CD4-positive, alpha-beta T cell (primary cell): ENCODE results near the gene ITGA6. TPM values are rescaled to one million over a fixed set of nuclear protein-coding genes. Genes with fewer than 3 reads are reported as not detected.

Experiments
- ATAC-seq: fragments of 200-7000 bp; cut with Tn5 transposase; one replicate; pipeline ENCODE4 v1.10.0; 2022; ENCODE audit warnings: mild to moderate bottlenecking; ENCODE audit not compliant: poor library complexity
- CTCF ChIA-PET: fragments of 350-600 bp; sonication (Branson Sonifier 250); formaldehyde crosslinking; loops from one replicate; lab custom pipeline; 2021; ENCODE audit warnings: antibody characterized with exemption, inconsistent platforms; lab: Charles Lee
- POLR2A ChIA-PET: fragments of 350-600 bp; sonication (Branson Sonifier 250); formaldehyde crosslinking; loops from one replicate; lab custom pipeline; 2021; ENCODE audit warnings: antibody characterized with exemption, inconsistent platforms; lab: Charles Lee
- DNase-seq, 14 experiments: peaks; one replicate each; pipeline ENCODE4 v3.0.0-alpha.2; 2013 to 2020; ENCODE audit warnings: mixed read lengths in 2 of 14
- H3K27ac ChIP-seq, 2 donors: one replicate each; pipeline versions ENCODE4 v1.5.1 to v1.7.0; 2013; ENCODE audit warnings: low read length in 2 of 2, low read depth in 1 of 2, mild to moderate bottlenecking in 1 of 2
- H3K27me3 ChIP-seq, 2 experiments: 1 replicate in 1 of 2; 2 replicates in 1 of 2; pipeline versions ENCODE4 v1.6.1 to v1.7.0; 2013; ENCODE audit warnings: low read length in 2 of 2, control low read depth in 1 of 2, mild to moderate bottlenecking in 1 of 2, moderate library complexity in 1 of 2; ENCODE audit not compliant: insufficient read depth in 2 of 2, control insufficient read depth in 1 of 2
- H3K36me3 ChIP-seq: one replicate; pipeline ENCODE4 v1.6.1; 2013; ENCODE audit warnings: low read length, control low read depth; ENCODE audit not compliant: insufficient read depth
- H3K4me1 ChIP-seq: one replicate; pipeline ENCODE4 v1.6.1; 2013; ENCODE audit warnings: low read length, control low read depth; ENCODE audit not compliant: insufficient read depth
- H3K4me3 ChIP-seq: one replicate; pipeline ENCODE4 v1.5.1; 2013; ENCODE audit warnings: mild to moderate bottlenecking, low read length, moderate library complexity
- H3K9me3 ChIP-seq, 2 experiments: 1 replicate in 1 of 2; 2 replicates in 1 of 2; pipeline versions ENCODE4 v1.6.1 to v1.7.0; 2013; ENCODE audit warnings: low read length in 2 of 2, mild to moderate bottlenecking in 2 of 2, control low read depth in 1 of 2, moderate library complexity in 1 of 2; ENCODE audit not compliant: control insufficient read depth in 1 of 2, insufficient read depth in 1 of 2
- H3K27ac Mint-ChIP-seq: one replicate; pipeline ENCODE4 v1.8.0; 2020; ENCODE audit warnings: mixed read lengths
- H3K27me3 Mint-ChIP-seq: one replicate; pipeline ENCODE4 v1.8.0; 2021; ENCODE audit warnings: mixed read lengths
- H3K36me3 Mint-ChIP-seq: one replicate; pipeline ENCODE4 v1.8.0; 2021; ENCODE audit warnings: low read depth, mixed read lengths
- H3K4me1 Mint-ChIP-seq: one replicate; pipeline ENCODE4 v1.8.0; 2021; ENCODE audit warnings: low read depth, mixed read lengths
- H3K4me3 Mint-ChIP-seq: one replicate; pipeline ENCODE4 v1.8.0; 2020; ENCODE audit warnings: mild to moderate bottlenecking, mixed read lengths
- H3K9me3 Mint-ChIP-seq: one replicate; pipeline ENCODE4 v1.8.0; 2020; ENCODE audit warnings: mixed read lengths
- CTCF ChIP-seq: fragments of 200-600 bp; IDR thresholded peaks from one replicate; pipeline ENCODE4 v1.8.0; 2022; ENCODE audit warnings: antibody characterized with exemption, mild to moderate bottlenecking
- intact Hi-C, 2 experiments: fragments of 100-400 bp; cut with DNase I in 1 of 2; cut with micrococcal nuclease in 1 of 2; formaldehyde crosslinking; loops; one replicate each; pipeline versions ENCODE4 v1.15.1 to v1.9.0; 2023 to 2025; cut with DNase I, micrococcal nuclease
- total RNA-seq, 174 experiments: library from RNA in 2 of 174; stranded (reverse) in 2 of 174; gene quantifications; one replicate each; pipeline ENCODE4 v1.2.3 and lab custom pipeline; 2021 to 2026

Gene ITGA6
- total RNA-seq, 2 experiments from 2014 or later: 53.5 to 58.0 TPM

DNA sequence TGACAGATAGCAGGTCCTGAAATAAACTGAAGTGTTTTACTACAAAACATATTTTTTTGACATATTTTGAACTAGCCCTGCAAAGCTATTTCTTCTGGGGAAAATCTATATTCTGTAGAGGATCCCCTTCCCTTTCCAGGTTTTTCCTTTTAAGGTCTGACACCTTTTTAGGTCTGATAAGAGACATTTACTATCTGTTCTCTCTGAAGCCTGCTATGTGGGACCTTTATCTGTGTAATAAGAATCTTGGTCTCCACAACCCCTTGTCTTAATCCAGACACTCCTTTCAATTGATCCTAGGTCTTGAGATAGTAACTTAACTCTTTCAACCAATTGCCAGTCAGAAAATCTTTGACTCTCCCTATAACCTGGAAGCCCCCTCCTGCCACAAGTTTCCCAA lies 123.0 kb downstream of the ITGA6 start:
- Mint-ChIP-seq H3K27ac (no peak overlapping the region), H3K4me1 (peaks cover 46% of the 10 kb centered on the region), H3K9me3 (no peaks in the 10 kb centered on the region), H3K36me3 (peaks cover 10% of the 10 kb centered on the region), H3K27me3 (no peaks in the 10 kb centered on the region), H3K4me3 (peak overlapping the region; percentile 52)
- peaks cover 15% of the 10 kb centered on the region for H3K4me1 ChIP-seq
- no peak overlapping the region for H3K4me3 ChIP-seq
- peaks cover 0 to 6% of the 10 kb centered on the region in 2 experiments for H3K9me3 ChIP-seq
- no peaks in the 10 kb centered on the region for H3K36me3 ChIP-seq
- ATAC-seq (no peak), DNase-seq (no peak)
- H3K27me3 ChIP-seq: no peaks in the 10 kb centered on the region
- POLR2A ChIA-PET: interaction anchor here (2.0 to 2.5 kb wide), 2 partner anchors 43 to 55 kb away, joined by 6 to 7 read pairs; no protein-coding TSS in a partner anchor
- no peak overlapping the region for H3K27ac ChIP-seq
- intact Hi-C loops: loop anchor here in 1 of 2 experiments (5.0 to 10.0 kb wide), 8 partner anchors 123 to 1704 kb away; partner anchors contain the start of genes DCAF17, DYNC1I2, GORASP2 and ITGA6
- TF ChIP-seq CTCF: no peak
- CTCF ChIA-PET: no interaction called here

DNA sequence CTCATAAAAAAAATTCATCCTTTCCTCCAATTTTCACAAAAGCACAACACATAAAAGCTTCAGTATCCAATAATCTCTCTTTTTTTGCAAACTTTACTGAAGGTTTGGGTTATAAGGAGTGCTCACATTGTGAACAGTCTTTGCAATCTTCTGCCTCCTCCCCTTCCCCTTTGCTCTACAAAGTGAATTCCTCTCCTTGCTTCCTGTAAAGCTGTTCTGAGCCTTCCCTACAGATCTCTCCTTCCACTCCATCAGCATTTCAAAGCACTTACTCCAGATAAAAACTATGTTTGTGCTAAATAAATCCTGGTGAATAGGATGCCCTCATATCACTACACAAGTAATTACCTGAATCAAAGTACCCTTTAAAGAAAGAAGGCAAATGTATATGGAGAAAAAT lies 123.9 kb downstream of the ITGA6 start:
- no peak overlapping the region for H3K27ac ChIP-seq
- Mint-ChIP-seq H3K9me3 (no peaks in the 10 kb centered on the region), H3K36me3 (peaks cover 12% of the 10 kb centered on the region), H3K4me1 (peaks cover 47% of the 10 kb centered on the region), H3K4me3 (peak overlapping the region; percentile 26), H3K27me3 (no peaks in the 10 kb centered on the region), H3K27ac (no peak overlapping the region)
- H3K4me1 ChIP-seq: peaks cover 16% of the 10 kb centered on the region
- H3K27me3 ChIP-seq: no peaks in the 10 kb centered on the region
- peaks cover 0 to 6% of the 10 kb centered on the region in 2 experiments for H3K9me3 ChIP-seq
- TF ChIP-seq CTCF: no peak
- DNase-seq (no peak), ATAC-seq (no peak)
- intact Hi-C loops: loop anchor here in 1 of 2 experiments (5.0 to 10.0 kb wide), 8 partner anchors 124 to 1704 kb away; partner anchors contain the start of genes DCAF17, DYNC1I2, GORASP2 and ITGA6
- no peaks in the 10 kb centered on the region for H3K36me3 ChIP-seq
- POLR2A ChIA-PET: interaction anchor here (1.9 kb wide), 1 partner anchor 56 kb away, joined by 5 read pairs; no protein-coding TSS in a partner anchor
- CTCF ChIA-PET: no interaction called here
- no peak overlapping the region for H3K4me3 ChIP-seq

- intact Hi-C loops: loop anchor here in 1 of 2 experiments (5.0 to 10.0 kb wide), 8 partner anchors 125 to 1702 kb away; partner anchors contain the start of genes DCAF17, DYNC1I2, GORASP2 and ITGA6
- H3K9me3 ChIP-seq: peaks cover 0 to 4% of the 10 kb centered on the region in 2 experiments
- DNase-seq (no peak), ATAC-seq (no peak)
- Mint-ChIP-seq H3K4me1 (peaks cover 61% of the 10 kb centered on the region), H3K36me3 (peaks cover 24% of the 10 kb centered on the region), H3K4me3 (peak overlapping the region; percentile 42), H3K27ac (no peak overlapping the region), H3K9me3 (no peaks in the 10 kb centered on the region), H3K27me3 (no peaks in the 10 kb centered on the region)
- H3K27me3 ChIP-seq: no peaks in the 10 kb centered on the region
- H3K4me1 ChIP-seq: peaks cover 22% of the 10 kb centered on the region
- no peaks in the 10 kb centered on the region for H3K36me3 ChIP-seq
- no peak overlapping the region for H3K4me3 ChIP-seq
- no peak overlapping the region for H3K27ac ChIP-seq
- CTCF ChIA-PET: interaction anchor here (0.9 to 1.5 kb wide), 3 partner anchors 54 to 91 kb away, joined by 3 to 4 read pairs (median 3); no protein-coding TSS in a partner anchor
- POLR2A ChIA-PET: interaction anchor here (1.9 kb wide), 1 partner anchor 57 kb away, joined by 5 read pairs; no protein-coding TSS in a partner anchor
- TF ChIP-seq CTCF: no peak
Observed at GRCh38 chr2:172552547-172553291, 125.3 kb downstream of the ITGA6 start.
